GM18951 (cell line): ENCODE results near the gene NDUFA6.
"Not testable (repeated sequence)": the region's sequence is repeated elsewhere in the genome, so short reads cannot be mapped to it uniquely, and the experiment has no call there.

Source experiments
- POLR2A ChIP-seq: IDR thresholded peaks from 4 replicates; pipeline ENCODE4 v1.6.1; 2011; ENCODE audit warnings: mild to moderate bottlenecking; ENCODE audit not compliant: insufficient read length, insufficient read depth; ENCODE audit errors: extremely low read depth
- in situ Hi-C: fragments of 300-500 bp; cut with MboI; formaldehyde crosslinking; loops from one replicate; pipeline ENCODE4 v1.12.0; 2022; ENCODE audit warnings: low sequenced_read_pairs, mixed read lengths, inconsistent platforms; ENCODE audit not compliant: unreplicated experiment

The NDUFA6 gene

DNA sequence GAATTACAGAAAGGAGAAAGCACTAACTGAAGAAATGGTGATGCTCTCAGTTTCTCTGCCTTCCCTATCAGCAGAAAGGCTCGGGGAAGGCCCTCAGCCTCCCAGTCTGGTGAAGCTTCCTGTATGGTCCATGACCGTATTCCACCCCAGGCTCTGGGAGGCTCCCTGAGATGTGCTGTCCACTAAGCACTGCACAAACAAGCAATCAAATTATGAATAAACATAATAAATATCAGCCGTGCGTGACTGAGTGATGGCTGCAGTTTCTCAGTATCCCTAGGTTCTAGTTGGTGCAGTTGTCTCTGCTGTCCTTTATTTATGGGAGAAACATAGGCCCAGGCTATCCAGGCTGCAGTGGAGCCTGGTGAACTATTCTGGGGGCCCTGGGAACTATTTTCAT is 7.5 kb downstream of the NDUFA6 start:
- no peak for TF ChIP-seq POLR2A
- in situ Hi-C loops = loop anchor here (25.0 kb wide), 1 partner anchor 121 kb away; the partner anchor contains the start of genes SEPTIN3 and SMIM45

- in situ Hi-C loops = loop anchor here (25.0 kb wide), 1 partner anchor 118 kb away; the partner anchor contains the start of genes SEPTIN3 and SMIM45
- TF ChIP-seq POLR2A = no peak
Observed at GRCh38 chr22:42080287-42080686, 10.3 kb downstream of the NDUFA6 start.

DNA sequence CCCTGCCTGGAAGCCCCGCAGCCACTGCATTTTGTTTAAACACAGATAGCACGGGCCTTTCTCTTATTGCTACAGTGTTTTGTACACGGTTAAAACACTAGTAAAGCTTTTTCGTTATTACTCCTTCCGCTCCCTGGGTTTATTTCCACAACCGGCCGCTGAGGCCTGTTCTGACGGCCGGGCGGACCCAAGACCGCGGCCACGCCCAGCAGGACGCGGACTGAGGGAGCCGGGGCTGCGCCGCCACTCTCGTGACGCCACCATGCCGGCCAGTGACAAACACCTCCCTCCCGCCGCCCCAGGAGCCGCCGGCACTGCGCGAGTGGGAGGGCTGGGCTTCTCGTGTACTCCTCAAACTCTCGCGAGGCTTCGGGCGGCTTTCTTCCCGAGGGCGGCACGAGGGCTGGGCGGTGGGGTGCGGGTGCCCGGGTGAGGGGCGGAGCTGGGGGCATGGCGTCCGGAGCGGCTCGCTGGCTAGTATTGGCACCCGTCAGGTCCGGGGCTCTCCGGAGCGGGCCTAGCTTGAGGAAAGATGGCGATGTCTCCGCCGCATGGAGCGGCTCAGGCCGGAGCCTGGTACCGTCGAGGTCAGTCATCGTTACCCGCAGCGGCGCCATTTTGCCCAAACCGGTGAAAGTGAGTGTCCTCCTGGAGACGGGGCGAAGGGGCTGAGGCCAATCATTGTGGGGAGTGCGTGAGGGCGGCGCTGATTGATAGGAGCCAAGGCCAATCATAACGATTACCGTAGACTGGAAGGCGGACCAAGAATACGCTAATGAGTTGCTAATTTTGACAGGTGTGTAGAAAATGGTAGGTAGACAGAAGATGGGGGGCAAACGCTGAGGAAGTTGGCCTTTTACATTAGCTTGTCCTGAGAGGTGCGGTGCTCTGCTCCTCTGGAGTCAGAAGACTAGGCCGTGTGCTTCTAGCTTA is 11.0 kb downstream of the NDUFA6 start, which contains the start of gene SMDT1:
TSS of gene SMDT1 (plus strand) at position 382 of the 933 bp plus-strand sequence. CDS start at position 451, 69 bp downstream.
- TF ChIP-seq POLR2A = peak; percentile 87
- in situ Hi-C loops = loop anchor here (25.0 kb wide), 1 partner anchor 117 kb away; the partner anchor contains the start of genes SEPTIN3 and SMIM45

- TF ChIP-seq POLR2A = no peak
- in situ Hi-C loops = loop anchor here (25.0 kb wide), 1 partner anchor 116 kb away; the partner anchor contains the start of genes SEPTIN3 and SMIM45
Observed at GRCh38 chr22:42078469-42079318, 11.9 kb downstream of the NDUFA6 start.

DNA sequence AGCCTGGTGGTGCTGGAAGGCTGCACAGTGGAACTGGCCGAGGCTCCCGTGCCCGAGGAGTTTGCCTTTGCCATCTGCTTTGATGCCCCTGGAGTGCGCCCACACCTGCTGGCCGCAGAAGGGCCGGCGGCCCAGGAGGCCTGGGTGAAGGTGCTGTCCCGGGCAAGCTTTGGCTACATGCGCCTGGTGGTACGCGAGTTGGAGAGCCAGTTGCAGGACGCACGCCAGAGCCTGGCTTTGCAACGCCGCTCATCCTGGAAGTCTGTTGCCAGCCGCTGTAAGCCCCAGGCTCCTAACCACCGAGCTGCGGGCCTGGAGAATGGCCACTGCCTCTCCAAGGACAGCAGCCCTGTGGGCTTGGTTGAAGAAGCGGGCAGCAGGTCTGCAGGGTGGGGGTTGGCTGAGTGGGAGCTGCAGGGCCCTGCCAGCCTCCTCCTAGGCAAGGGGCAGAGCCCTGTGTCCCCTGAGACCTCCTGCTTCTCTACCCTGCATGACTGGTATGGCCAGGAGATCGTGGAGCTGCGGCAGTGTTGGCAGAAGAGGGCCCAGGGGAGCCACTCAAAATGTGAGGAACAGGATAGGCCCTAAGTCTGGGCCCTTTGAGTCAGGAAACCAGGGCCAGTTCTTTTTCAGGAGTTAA is 13.0 kb downstream of the NDUFA6 start:
- in situ Hi-C loops = loop anchor here (25.0 kb wide), 1 partner anchor 115 kb away; the partner anchor contains the start of genes SEPTIN3 and SMIM45

GRCh38 chr22:42076764-42077485 is 13.6 kb downstream of the NDUFA6 start:
- in situ Hi-C loops = loop anchor here (25.0 kb wide), 1 partner anchor 115 kb away; the partner anchor contains the start of genes SEPTIN3 and SMIM45
- TF ChIP-seq POLR2A = no peak

More for the DNA sequence above, 13.0 kb downstream of the NDUFA6 start:
- TF ChIP-seq POLR2A = no peak

DNA sequence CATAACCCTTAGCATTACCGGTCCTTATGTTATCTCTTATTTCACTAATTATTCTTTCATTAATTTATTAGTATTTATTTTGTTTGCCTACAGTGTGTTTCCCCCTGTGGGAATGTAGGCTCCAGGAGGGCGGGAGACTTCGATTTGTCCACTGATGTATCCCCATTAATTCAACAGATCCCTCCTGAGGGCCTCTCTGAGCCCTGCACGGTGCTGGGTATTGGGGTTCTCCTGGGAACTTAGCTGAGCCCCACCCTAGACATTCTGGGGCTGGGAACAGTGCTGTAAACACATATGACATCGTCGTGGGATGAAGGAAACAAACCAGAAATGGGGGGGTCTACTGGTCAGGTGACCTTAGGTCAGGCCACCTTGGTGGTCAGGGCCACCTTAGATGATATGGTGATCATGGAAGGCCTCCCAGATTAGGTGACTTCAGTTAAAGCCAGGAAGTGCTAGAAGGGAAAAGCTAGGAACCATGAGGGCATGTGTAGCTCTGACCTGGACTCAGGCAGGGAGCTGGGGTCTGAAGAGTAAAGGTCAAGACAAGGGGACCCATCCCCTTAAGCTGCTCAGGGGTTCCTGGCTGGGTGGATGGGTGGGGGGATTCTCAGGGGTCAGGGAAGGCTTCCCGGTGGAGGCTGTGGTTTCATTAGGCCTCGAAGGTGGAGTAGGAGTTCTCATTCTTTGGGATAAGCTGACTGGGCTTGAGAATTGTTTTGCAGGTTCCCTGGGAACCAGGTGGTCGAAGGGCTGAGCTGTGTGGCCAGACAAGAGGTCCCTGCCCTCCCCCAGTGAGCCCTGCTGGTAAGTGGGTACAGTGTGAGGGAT is 15.5 kb downstream of the NDUFA6 start:
- TF ChIP-seq POLR2A = no peak

DNA sequence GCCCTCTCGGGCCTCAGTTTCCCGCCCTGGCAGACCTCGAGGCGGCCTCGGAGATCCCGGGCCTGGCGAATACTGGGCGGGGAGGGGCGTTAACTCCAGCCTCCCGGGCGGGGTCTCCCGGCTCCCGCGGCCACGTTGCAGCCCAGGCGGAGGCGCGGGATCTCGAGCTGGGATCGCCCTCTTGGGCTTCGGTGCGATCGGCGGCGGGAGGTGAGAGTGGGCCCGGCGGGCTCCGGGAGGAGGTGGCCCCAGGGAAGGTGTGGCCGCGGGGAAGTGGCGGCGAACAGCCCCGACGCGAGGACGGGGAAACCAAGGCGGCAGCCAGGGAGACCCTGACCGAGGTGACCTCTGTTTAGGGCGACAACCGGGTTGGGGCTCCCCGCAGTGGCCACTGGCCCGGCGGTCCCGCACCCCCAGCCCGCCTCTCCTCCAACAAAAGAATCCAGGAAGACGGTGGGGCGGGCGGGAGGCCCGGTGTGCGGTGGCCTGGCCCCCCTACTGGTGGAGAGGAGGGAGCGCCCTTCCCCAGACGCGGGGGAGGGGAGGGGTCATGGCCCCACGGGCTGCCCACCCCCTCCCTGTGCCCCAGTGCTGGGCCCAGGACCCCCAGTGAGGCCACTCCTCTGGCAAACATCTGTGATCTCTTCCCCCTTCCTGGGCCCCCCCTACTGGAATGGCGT is 16.3 kb downstream of the NDUFA6 start, which contains the start of gene PHETA2:
TSS of gene PHETA2 (plus strand) at position 117 of the 680 bp plus-strand sequence. CDS start 3,046 bp downstream, outside the sequence.
- no peak for TF ChIP-seq POLR2A
- in situ Hi-C loops = no loop called here

More for the DNA sequence above, 15.5 kb downstream of the NDUFA6 start:
- in situ Hi-C loops = loop anchor here (25.0 kb wide), 1 partner anchor 113 kb away; the partner anchor contains the start of genes SEPTIN3 and SMIM45

DNA sequence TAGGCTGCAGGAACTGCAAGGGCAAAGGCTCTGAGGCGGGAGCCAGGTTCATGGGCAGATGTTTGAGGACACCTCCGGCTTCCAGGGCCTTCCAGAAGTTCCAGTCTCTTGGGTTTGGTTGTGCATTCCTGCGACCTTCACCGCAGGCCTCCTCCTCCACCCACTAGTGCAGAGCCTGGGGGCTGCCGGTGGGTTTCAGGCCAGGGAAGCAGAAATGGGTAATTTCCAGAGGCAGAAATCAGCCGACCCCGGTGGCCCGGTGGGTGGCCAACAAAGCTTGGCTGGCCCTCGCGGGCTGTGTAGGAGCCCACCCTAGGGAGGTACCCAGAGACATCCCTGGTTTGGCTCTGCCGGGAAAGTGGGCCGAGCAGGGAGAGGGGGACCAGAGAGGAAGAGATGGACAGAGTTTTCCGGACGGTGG is 16.9 kb downstream of the NDUFA6 start:
- TF ChIP-seq POLR2A = peak; percentile 1
- in situ Hi-C loops = no loop called here

DNA sequence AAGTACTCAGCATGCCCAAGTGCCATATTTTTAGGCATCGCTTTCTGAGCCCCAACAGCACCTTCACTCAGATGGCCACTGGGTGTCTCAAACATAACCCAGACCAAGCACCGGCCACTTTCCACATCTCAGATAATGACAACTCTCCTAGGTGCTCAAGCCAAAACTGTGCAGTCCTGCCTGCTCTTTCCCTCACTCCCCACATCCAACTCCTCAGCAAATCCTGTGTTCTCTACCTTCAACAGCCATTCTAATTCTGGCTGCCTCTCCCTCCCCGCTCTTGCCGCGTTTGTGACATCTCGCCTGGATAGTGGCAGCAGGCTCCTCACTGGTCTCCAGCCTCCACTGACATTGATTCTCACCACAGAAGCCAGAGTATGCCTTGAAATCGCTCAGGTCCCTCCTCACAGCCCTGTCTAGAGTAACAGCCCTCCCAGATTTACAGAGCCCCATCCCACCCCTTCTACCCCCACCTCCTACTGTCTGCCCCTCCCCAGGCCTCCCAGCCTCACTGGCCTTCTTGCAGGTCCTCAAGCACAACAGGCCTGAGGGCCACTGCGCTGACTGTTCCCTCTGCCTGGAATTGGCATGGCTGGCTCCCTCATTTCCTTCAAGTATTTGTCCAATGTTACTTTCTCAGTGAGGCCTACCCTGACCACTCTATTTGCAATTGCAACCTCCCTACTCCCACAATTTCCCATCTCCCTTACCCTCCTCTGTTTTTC is 17.8 kb downstream of the NDUFA6 start:
- TF ChIP-seq POLR2A = no peak
- in situ Hi-C loops = no loop called here

DNA sequence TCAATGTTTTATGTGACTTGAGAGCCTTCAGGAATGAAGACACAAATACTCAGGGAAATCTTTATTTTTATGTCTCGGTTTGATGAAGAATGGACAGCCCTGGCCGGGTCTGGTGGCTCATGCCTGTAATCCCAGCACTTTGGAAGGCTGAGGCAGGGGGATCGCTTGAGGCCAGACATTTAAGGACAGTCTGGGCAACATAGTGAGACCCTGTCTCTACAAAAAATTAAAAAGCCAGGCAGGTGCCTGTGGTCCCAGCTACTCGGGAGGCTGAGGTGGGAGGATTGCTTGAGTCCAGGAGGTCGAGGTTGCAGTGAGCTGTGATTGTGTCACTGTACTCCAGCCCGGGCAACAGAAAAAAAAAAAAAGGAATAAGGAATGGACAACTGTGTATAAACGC is 19.1 kb downstream of the NDUFA6 start:
- in situ Hi-C loops = not testable (repeated sequence)
